Suprapubic skin (tissue), 4 donors: ENCODE results near the gene SCFD2. TPM values are rescaled to one million over a fixed set of nuclear protein-coding genes. Genes with fewer than 3 reads are reported as not detected.

ENCODE experiments used
- DNase-seq, 2 donors: peaks; one replicate each; pipeline ENCODE4 v3.0.0-alpha.2; 2019; ENCODE audit warnings: low spot score in 2 of 2
- H3K27ac ChIP-seq: fragments of 200-600 bp; sonication (generic); one replicate; pipeline ENCODE4 v1.5.1; 2019
- H3K27me3 ChIP-seq: fragments of 200-600 bp; sonication (generic); one replicate; pipeline ENCODE4 v1.5.1; 2019
- H3K36me3 ChIP-seq: fragments of 200-600 bp; sonication (generic); one replicate; pipeline ENCODE4 v1.5.1; 2019
- H3K4me1 ChIP-seq: fragments of 200-600 bp; sonication (generic); one replicate; pipeline ENCODE4 v1.5.1; 2019
- H3K4me3 ChIP-seq: fragments of 200-600 bp; sonication (generic); one replicate; pipeline ENCODE4 v1.5.1; 2019; ENCODE audit warnings: mild to moderate bottlenecking
- H3K9me3 ChIP-seq: fragments of 200-600 bp; sonication (generic); one replicate; pipeline ENCODE4 v1.5.1; 2019
- CTCF ChIP-seq, 2 donors: fragments of 200-600 bp in 1 of 2; fragments of 450-650 bp in 1 of 2; sonication (generic) in 1 of 2; IDR thresholded peaks; one replicate each; pipeline ENCODE4 v1.5.1; 2016 to 2019; ENCODE audit warnings: antibody characterized with exemption in 2 of 2, mild to moderate bottlenecking in 1 of 2, moderate library complexity in 1 of 2
- EP300 ChIP-seq: sonication (generic); formaldehyde crosslinking; IDR thresholded peaks from one replicate; pipeline ENCODE4 v1.6.1; 2017; ENCODE audit warnings: antibody characterized with exemption
- POLR2A ChIP-seq, 2 donors: fragments of 450-650 bp; IDR thresholded peaks; one replicate each; pipeline ENCODE4 v1.6.1; 2017; ENCODE audit warnings: antibody characterized with exemption in 2 of 2, mild to moderate bottlenecking in 2 of 2, moderate library complexity in 2 of 2
- POLR2AphosphoS5 ChIP-seq, 3 donors: sonication (generic); formaldehyde crosslinking; IDR thresholded peaks; one replicate each; pipeline ENCODE4 v1.6.1; 2017; ENCODE audit warnings: antibody characterized with exemption in 3 of 3
- WGBS: methylation state at CpG from one replicate; pipeline ENCODE4 v1.1.5; 2018; 5-methylcytosine and 5-hydroxymethylcytosine counted together
- total RNA-seq, 4 donors: library from RNA; depleted of rRNA; stranded (reverse); fragments of >200 nt; gene quantifications; one replicate each; pipeline ENCODE4 v1.1.0, GENCODE V29; 2016

The SCFD2 gene
- total RNA-seq, 4 donors from 2014 or later, result 25.5 to 39.5 (median 31.9) TPM

GRCh38 chr4:53234669-53235068 is 131.2 kb downstream of the SCFD2 start:
- Histone ChIP-seq H3K27me3 (no peaks in the 10 kb centered on the region), H3K9me3 (no peaks in the 10 kb centered on the region), H3K4me1 (no peaks in the 10 kb centered on the region), H3K27ac (no peak overlapping the region), H3K36me3 (no peaks in the 10 kb centered on the region), H3K4me3 (no peak overlapping the region)
- WGBS, result 81% methylated on average over 5 of the region's 5 CpGs
- no peak for DNase-seq
- TF ChIP-seq EP300 (no peak), POLR2AphosphoS5 (IDR thresholded peaks at IDR 0.05) (no peak)

GRCh38 chr4:53234111-53234510 is 131.8 kb downstream of the SCFD2 start:
- no peak for DNase-seq
- Histone ChIP-seq H3K4me3 (no peak overlapping the region), H3K4me1 (no peaks in the 10 kb centered on the region), H3K9me3 (no peaks in the 10 kb centered on the region), H3K27ac (no peak overlapping the region), H3K36me3 (no peaks in the 10 kb centered on the region), H3K27me3 (no peaks in the 10 kb centered on the region)
- TF ChIP-seq CTCF (IDR thresholded peaks at IDR 0.05), result no peak
- no peak for TF ChIP-seq EP300
- TF ChIP-seq POLR2AphosphoS5 (IDR thresholded peaks at IDR 0.05), result no peak
- no peak for TF ChIP-seq POLR2A (IDR thresholded peaks at IDR 0.05)

- Histone ChIP-seq H3K4me3 (no peak overlapping the region), H3K9me3 (no peaks in the 10 kb centered on the region), H3K4me1 (no peaks in the 10 kb centered on the region), H3K27me3 (no peaks in the 10 kb centered on the region), H3K27ac (no peak overlapping the region), H3K36me3 (no peaks in the 10 kb centered on the region)
- DNase-seq, result no peak
- TF ChIP-seq POLR2AphosphoS5 (IDR thresholded peaks at IDR 0.05) (no peak), EP300 (no peak), POLR2A (IDR thresholded peaks at IDR 0.05) (no peak)
- 70% methylated on average over 2 of the region's 2 CpGs for WGBS
Measured at GRCh38 chr4:53233114-53233795, 132.6 kb downstream of the SCFD2 start.

GRCh38 chr4:53232371-53232770 is 133.5 kb downstream of the SCFD2 start:
- no peaks in the 10 kb centered on the region for H3K9me3 ChIP-seq
- WGBS, result 86% methylated on average over 2 of the region's 2 CpGs
- no peak overlapping the region for H3K27ac ChIP-seq
- no peaks in the 10 kb centered on the region for H3K36me3 ChIP-seq
- H3K4me1 ChIP-seq, result no peaks in the 10 kb centered on the region
- no peaks in the 10 kb centered on the region for H3K27me3 ChIP-seq
- DNase-seq, result no peak
- TF ChIP-seq POLR2A (IDR thresholded peaks at IDR 0.05), result no peak
- H3K4me3 ChIP-seq, result no peak overlapping the region

GRCh38 chr4:53228036-53228435 is 137.8 kb downstream of the SCFD2 start:
- TF ChIP-seq CTCF (IDR thresholded peaks at IDR 0.05) (no peak), POLR2AphosphoS5 (IDR thresholded peaks at IDR 0.05) (no peak), EP300 (no peak), POLR2A (IDR thresholded peaks at IDR 0.05) (no peak)

GRCh38 chr4:53227451-53227850 is 138.4 kb downstream of the SCFD2 start:
- DNase-seq, result no peak
- 85% methylated on average over 3 of the region's 3 CpGs for WGBS
- Histone ChIP-seq H3K36me3 (no peaks in the 10 kb centered on the region), H3K4me3 (no peak overlapping the region), H3K4me1 (no peaks in the 10 kb centered on the region), H3K27ac (no peak overlapping the region), H3K9me3 (no peaks in the 10 kb centered on the region), H3K27me3 (no peaks in the 10 kb centered on the region)
- TF ChIP-seq POLR2AphosphoS5 (IDR thresholded peaks at IDR 0.05), result no peak
- TF ChIP-seq EP300, result no peak
- TF ChIP-seq CTCF (IDR thresholded peaks at IDR 0.05), result no peak
- TF ChIP-seq POLR2A (IDR thresholded peaks at IDR 0.05), result no peak

More at GRCh38 chr4:53228036-53228435, 137.8 kb downstream of the SCFD2 start:
- no peak for DNase-seq
- no peaks in the 10 kb centered on the region for H3K9me3 ChIP-seq
- H3K36me3 ChIP-seq, result no peaks in the 10 kb centered on the region
- H3K4me1 ChIP-seq, result no peaks in the 10 kb centered on the region
- H3K4me3 ChIP-seq, result no peak overlapping the region
- no peaks in the 10 kb centered on the region for H3K27me3 ChIP-seq
- WGBS, result 93% methylated on average over 1 of the region's 1 CpG
- H3K27ac ChIP-seq, result no peak overlapping the region
